Tibial artery (tissue), 4 donors: ENCODE data around the gene NFX1.

ENCODE experiments used
- DNase-seq, 2 donors: peaks; one replicate each; pipeline ENCODE4 v3.0.0-alpha.2; 2019
- H3K27ac ChIP-seq, 2 donors: fragments of 200-600 bp; sonication (generic) in 1 of 2; 1 replicate in 1 of 2; 2 replicates in 1 of 2; pipeline ENCODE4 v1.5.1; 2018 to 2019; ENCODE audit warnings: mild to moderate bottlenecking in 1 of 2
- H3K27me3 ChIP-seq, 2 donors: fragments of 200-600 bp; sonication (generic) in 1 of 2; one replicate each; pipeline versions ENCODE4 v1.5.1 to v1.6.0; 2016 to 2019
- H3K36me3 ChIP-seq, 3 donors: fragments of 200-600 bp; sonication (generic) in 2 of 3; one replicate each; pipeline ENCODE4 v1.5.1; 2016 to 2019; ENCODE audit warnings: mild to moderate bottlenecking in 2 of 3
- H3K4me1 ChIP-seq, 4 donors: fragments of 200-600 bp; sonication (generic) in 2 of 4; 1 replicate in 3 of 4; 2 replicates in 1 of 4; pipeline ENCODE4 v1.5.1; 2016 to 2019
- H3K4me3 ChIP-seq, 2 donors: fragments of 200-600 bp; sonication (generic) in 1 of 2; 1 replicate in 1 of 2; 2 replicates in 1 of 2; pipeline ENCODE4 v1.5.1; 2018 to 2019; ENCODE audit warnings: mild to moderate bottlenecking in 2 of 2
- H3K9me3 ChIP-seq, 3 donors: fragments of 200-600 bp; sonication (generic) in 1 of 3; one replicate each; pipeline ENCODE4 v1.5.1; 2016 to 2019
- CTCF ChIP-seq, 2 experiments: fragments of 200-600 bp in 1 of 2; fragments of 450-650 bp in 1 of 2; IDR thresholded peaks; one replicate each; pipeline ENCODE4 v1.5.1; 2017 to 2019; ENCODE audit warnings: antibody characterized with exemption in 2 of 2, mild to moderate bottlenecking in 1 of 2, moderate library complexity in 1 of 2
- intact Hi-C: fragments of 100-400 bp; cut with DNase I; formaldehyde crosslinking; loops from one replicate; pipeline ENCODE4 v1.15.0; 2023; ENCODE audit warnings: low total_unique reads

The NFX1 gene

DNA sequence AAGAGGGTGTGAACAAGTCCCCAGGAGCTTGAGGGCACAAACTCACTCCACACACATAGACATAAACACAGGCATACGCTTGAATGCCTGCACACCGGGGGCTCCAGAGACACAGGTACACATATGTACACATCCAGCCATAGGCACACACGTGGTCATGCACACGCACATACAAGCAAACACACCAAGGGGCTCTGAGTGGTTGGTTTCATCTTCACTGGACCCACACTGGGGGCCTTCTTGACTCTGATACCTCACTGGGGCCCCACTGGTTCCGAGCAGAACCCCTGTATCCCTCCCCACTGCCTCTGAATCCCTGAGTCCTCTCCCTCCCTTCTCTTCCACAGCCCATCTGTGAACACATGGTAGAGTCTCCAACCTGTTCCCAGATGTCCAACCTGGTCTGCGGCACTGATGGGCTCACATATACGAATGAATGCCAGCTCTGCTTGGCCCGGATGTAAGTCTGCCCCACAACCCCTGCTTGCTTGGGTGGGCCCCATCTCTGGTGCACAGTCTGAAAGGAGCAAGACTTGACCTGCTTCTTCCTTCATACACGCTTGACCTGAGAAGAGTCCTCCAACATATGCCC lies 44.0 kb upstream of the NFX1 start:
- Histone ChIP-seq H3K4me1 (no peaks in the 10 kb centered on the region), H3K9me3 (no peaks in the 10 kb centered on the region), H3K27me3 (peaks cover 0 to 4% of the 10 kb centered on the region in 2 donors), H3K27ac (no peak overlapping the region), H3K4me3 (no peak overlapping the region), H3K36me3 (peaks cover 0 to 26% (median 0%) of the 10 kb centered on the region in 3 donors)
- intact Hi-C loops = no loop called here
- no peak for DNase-seq
- TF ChIP-seq CTCF (IDR thresholded peaks at IDR 0.05) = no peak

DNA sequence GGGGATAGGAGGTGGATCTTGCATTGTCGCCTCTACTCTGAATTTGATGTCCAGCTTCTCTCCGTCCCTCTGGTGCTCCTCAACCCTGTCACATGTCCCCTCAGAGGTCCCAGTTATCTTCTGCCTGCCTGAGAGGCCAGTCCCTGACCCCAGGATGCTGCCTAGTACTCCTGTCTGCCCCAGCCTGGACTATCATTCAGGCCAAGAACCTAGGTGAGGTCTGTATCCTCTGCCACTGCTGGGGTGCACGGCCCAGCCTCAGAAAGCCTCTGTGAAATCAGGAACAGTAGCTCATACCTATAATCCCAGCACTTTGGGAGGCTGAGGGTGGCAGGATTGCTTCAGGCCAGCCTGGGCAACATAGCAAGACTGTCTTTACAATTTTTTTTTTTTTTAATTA lies 41.7 kb upstream of the NFX1 start:
- Histone ChIP-seq H3K4me3 (no peak overlapping the region), H3K4me1 (no peaks in the 10 kb centered on the region), H3K27me3 (no peaks in the 10 kb centered on the region), H3K9me3 (no peaks in the 10 kb centered on the region), H3K27ac (no peak overlapping the region), H3K36me3 (peaks cover 7 to 48% (median 12%) of the 10 kb centered on the region in 3 donors)
- intact Hi-C loops = no loop called here
- no peak for DNase-seq
- TF ChIP-seq CTCF (IDR thresholded peaks at IDR 0.05) = no peak

- no peaks in the 10 kb centered on the region for H3K27me3 ChIP-seq
- no peaks in the 10 kb centered on the region for H3K4me1 ChIP-seq
- intact Hi-C loops = no loop called here
- no peak overlapping the region for H3K4me3 ChIP-seq
- H3K27ac ChIP-seq = no peak overlapping the region
- peaks cover 8 to 54% (median 17%) of the 10 kb centered on the region in 3 donors for H3K36me3 ChIP-seq
- no peak for DNase-seq
- no peaks in the 10 kb centered on the region for H3K9me3 ChIP-seq
- TF ChIP-seq CTCF (IDR thresholded peaks at IDR 0.05) = no peak
Observed at GRCh38 chr9:33249087-33249658, 41.1 kb upstream of the NFX1 start.

DNA sequence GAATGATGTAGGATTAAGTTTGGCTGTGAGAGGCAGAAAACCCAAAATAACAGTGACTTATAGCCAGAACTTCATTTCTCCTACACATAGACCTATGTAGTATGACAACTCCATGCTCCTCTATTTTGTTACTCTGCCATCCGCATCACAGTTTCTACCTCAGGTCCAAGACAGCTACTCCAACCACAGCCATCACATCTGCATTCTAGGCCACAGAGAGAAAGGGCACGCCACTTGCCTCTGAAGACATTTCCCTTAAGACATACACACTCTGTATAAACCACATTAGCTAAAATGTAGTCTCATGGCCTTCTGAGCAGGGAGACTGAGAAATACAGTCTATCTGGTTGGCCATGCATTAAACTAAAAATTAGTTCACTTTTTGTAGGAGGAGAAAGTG lies 40.3 kb upstream of the NFX1 start:
- no peaks in the 10 kb centered on the region for H3K4me1 ChIP-seq
- intact Hi-C loops = no loop called here
- no peak overlapping the region for H3K4me3 ChIP-seq
- no peak for DNase-seq
- H3K9me3 ChIP-seq = no peaks in the 10 kb centered on the region
- TF ChIP-seq CTCF (IDR thresholded peaks at IDR 0.05) = no peak
- peaks cover 16 to 62% (median 25%) of the 10 kb centered on the region in 3 donors for H3K36me3 ChIP-seq
- H3K27me3 ChIP-seq = no peaks in the 10 kb centered on the region
- H3K27ac ChIP-seq = no peak overlapping the region

DNA sequence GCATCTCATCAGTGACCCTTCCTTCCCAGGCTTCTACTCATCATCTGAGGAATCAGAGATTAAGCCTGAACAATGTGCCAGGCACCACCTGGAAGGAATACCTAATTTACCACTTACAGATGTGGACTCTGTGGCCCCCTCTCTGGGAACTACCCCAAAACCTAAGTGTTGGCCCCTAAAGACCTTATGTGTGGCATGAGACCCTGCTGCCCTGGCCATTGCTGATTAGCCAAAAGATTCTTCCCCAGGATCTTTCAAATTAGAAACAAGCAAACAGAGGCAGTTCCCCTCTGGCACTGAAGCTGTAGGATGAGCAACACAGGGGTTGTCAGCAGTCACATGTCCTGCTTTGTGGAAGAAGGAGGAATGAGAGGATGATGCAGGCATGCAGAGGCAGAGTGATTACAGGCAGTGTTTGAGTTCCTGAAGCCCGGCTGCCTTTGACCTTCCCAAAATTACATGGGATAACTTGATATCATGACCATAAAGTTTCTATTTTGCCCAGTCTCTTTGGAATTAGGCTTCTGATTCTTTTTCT lies 39.8 kb upstream of the NFX1 start:
- DNase-seq = no peak
- Histone ChIP-seq H3K4me1 (no peaks in the 10 kb centered on the region), H3K27ac (no peak overlapping the region), H3K9me3 (no peaks in the 10 kb centered on the region), H3K27me3 (no peaks in the 10 kb centered on the region), H3K4me3 (no peak overlapping the region), H3K36me3 (peaks cover 22 to 68% (median 31%) of the 10 kb centered on the region in 3 donors)
- intact Hi-C loops = no loop called here
- TF ChIP-seq CTCF (IDR thresholded peaks at IDR 0.05) = no peak
